OCI-LY3 (cell line): ENCODE measurements around the gene RARRES2.
"Not testable (repeated sequence)": the region's sequence is repeated elsewhere in the genome, so short reads cannot be mapped to it uniquely, and the experiment has no call there.

Experiments used
- H2AFZ ChIP-seq: fragments of 200-600, 300-600 bp; shearing (Covaris generic); 2 replicates; pipeline ENCODE4 v1.6.0; 2014; ENCODE audit warnings: antibody characterized with exemption, low read depth, low read length
- H3K27ac ChIP-seq: fragments of 200-600, 300-600 bp; sonication (generic); 2 replicates; pipeline ENCODE4 v1.5.1; 2014; ENCODE audit warnings: mild to moderate bottlenecking, low read length, moderate library complexity, mixed read lengths
- H3K27me3 ChIP-seq: fragments of 200-600, 300-600 bp; sonication (generic); 2 replicates; pipeline ENCODE4 v1.6.1; 2014; ENCODE audit warnings: low read depth, low read length, mixed read lengths
- H3K36me3 ChIP-seq: fragments of 200-600, 300-600 bp; sonication (generic); replicated peaks from 2 replicates; pipeline ENCODE3; 2014; ENCODE audit warnings: low read depth, low read length, mixed read lengths
- H3K4me1 ChIP-seq: fragments of 300-600, 200-600 bp; sonication (generic); 2 replicates; pipeline ENCODE4 v1.6.1; 2014; ENCODE audit warnings: low read length, mixed read lengths
- H3K4me2 ChIP-seq: fragments of 200-600, 300-600 bp; sonication (generic); 2 replicates; pipeline ENCODE4 v1.6.1; 2014; ENCODE audit warnings: low read length, mixed read lengths
- H3K4me3 ChIP-seq: fragments of 300-600, 200-600 bp; sonication (generic); 2 replicates; pipeline ENCODE4 v1.5.1; 2014; ENCODE audit warnings: antibody characterized with exemption, mild to moderate bottlenecking, low read length, moderate library complexity
- H3K79me2 ChIP-seq: fragments of 300-600, 200-600 bp; shearing (Covaris generic); 2 replicates; pipeline ENCODE4 v1.6.1; 2014; ENCODE audit warnings: mild to moderate bottlenecking, low read length, mixed read lengths
- H3K9ac ChIP-seq: fragments of 300-600, 200-600 bp; shearing (Covaris generic); 2 replicates; pipeline ENCODE4 v1.6.0; 2014; ENCODE audit warnings: mild to moderate bottlenecking, low read length, moderate library complexity
- H3K9me3 ChIP-seq: fragments of 200-600, 300-600 bp; shearing (Covaris generic); 2 replicates; pipeline ENCODE4 v1.6.1; 2014; ENCODE audit warnings: low read length, mixed read lengths; ENCODE audit not compliant: insufficient read depth
- H4K20me1 ChIP-seq: fragments of 200-600, 300-600 bp; sonication (generic); 2 replicates; pipeline ENCODE4 v1.6.1; 2016; ENCODE audit warnings: low read length, mixed read lengths; ENCODE audit not compliant: insufficient read depth
- CTCF ChIP-seq: fragments of 200-600, 300-600 bp; sonication (generic); IDR thresholded peaks from 2 replicates; pipeline ENCODE4 v1.5.1; 2014; ENCODE audit warnings: antibody characterized with exemption, low read length, low read depth
- EZH2phosphoT487 ChIP-seq: fragments of 200-600 bp; shearing (Covaris generic); IDR thresholded peaks from 2 replicates; pipeline ENCODE4 v1.6.1; 2018; ENCODE audit warnings: antibody characterized with exemption, mixed run types, low read depth

The RARRES2 gene

GRCh38 chr7:150321788-150322113, 19.7 kb downstream of the RARRES2 start:
- Histone ChIP-seq H3K4me2 (peak overlapping the region; percentile 84), H3K4me3 (peak overlapping the region; percentile 88), H3K27ac (peak overlapping the region; percentile 80), H3K4me1 (peaks cover 54% of the 10 kb centered on the region), H3K27me3 (no peaks in the 10 kb centered on the region), H2AFZ (no peak overlapping the region), H3K36me3 (peaks cover 30% of the 10 kb centered on the region), H3K79me2 (peaks cover 42% of the 10 kb centered on the region), H3K9ac (peak overlapping the region; percentile 94), H4K20me1 (no peaks in the 10 kb centered on the region), H3K9me3 (no peaks in the 10 kb centered on the region)
- TF ChIP-seq CTCF = no peak
- TF ChIP-seq EZH2phosphoT487 = no peak

GRCh38 chr7:150317748-150318444, 23.5 kb downstream of the RARRES2 start:
- Histone ChIP-seq H3K27me3 (no peaks in the 10 kb centered on the region), H3K9me3 (no peaks in the 10 kb centered on the region), H4K20me1 (no peaks in the 10 kb centered on the region), H3K4me3 (no peak overlapping the region), H2AFZ (no peak overlapping the region), H3K36me3 (peaks cover 20% of the 10 kb centered on the region), H3K9ac (no peak overlapping the region), H3K27ac (no peak overlapping the region), H3K4me1 (peaks cover 52% of the 10 kb centered on the region), H3K79me2 (peaks cover 20% of the 10 kb centered on the region), H3K4me2 (no peak overlapping the region)
- TF ChIP-seq CTCF (no peak), EZH2phosphoT487 (no peak)

GRCh38 chr7:150316987-150317386, 24.4 kb downstream of the RARRES2 start:
- peaks cover 51% of the 10 kb centered on the region for H3K4me1 ChIP-seq
- not testable (repeated sequence) for H3K27ac ChIP-seq, H2AFZ ChIP-seq, H4K20me1 ChIP-seq, H3K9me3 ChIP-seq, H3K9ac ChIP-seq, H3K4me2 ChIP-seq, H3K27me3 ChIP-seq, H3K4me3 ChIP-seq
- H3K36me3 ChIP-seq = peaks cover 20% of the 10 kb centered on the region
- peaks cover 11% of the 10 kb centered on the region for H3K79me2 ChIP-seq

- no peak overlapping the region for H3K9ac ChIP-seq
- H3K4me1 ChIP-seq = peaks cover 29% of the 10 kb centered on the region
- H4K20me1 ChIP-seq = no peaks in the 10 kb centered on the region
- peaks cover 12% of the 10 kb centered on the region for H3K36me3 ChIP-seq
- H2AFZ ChIP-seq = no peak overlapping the region
- H3K4me2 ChIP-seq = no peak overlapping the region
- TF ChIP-seq EZH2phosphoT487 (no peak), CTCF (no peak)
- H3K9me3 ChIP-seq = no peaks in the 10 kb centered on the region
- H3K27me3 ChIP-seq = no peaks in the 10 kb centered on the region
- H3K4me3 ChIP-seq = no peak overlapping the region
- peaks cover 2% of the 10 kb centered on the region; the same call in 1 of the 2 replicates for H3K79me2 ChIP-seq
- no peak overlapping the region for H3K27ac ChIP-seq
These were observed 26.7 kb downstream of the RARRES2 start for GRCh38 chr7:150314639-150315239.
